ENCODE data around the gene IL23A. TPM values are rescaled to one million over a fixed set of nuclear protein-coding genes. Genes with fewer than 3 reads are reported as not detected.

IL23A gene
- total RNA-seq (2014; rRNA removed; shearing (Covaris generic); ENCODE audit: low replicate concordance): 5.9 and 8.1 TPM in 2 replicates

- Histone ChIP-seq H4K20me1 (ENCODE audit: insufficient read depth, low read depth, low read length) (no peaks in the 10 kb centered on the region), H3K27me3 (ENCODE audit: low read length) (no peaks in the 10 kb centered on the region), H2AFZ (ENCODE audit: low read length) (0 out of 2 replicates have a peak within 1 kb of the TSS, but pooled peaks have one; percentile 42), H3K4me3 (ENCODE audit: low read length) (no peak within 1 kb of the TSS), H3K36me3 (ENCODE audit: insufficient read depth, low read length) (no peaks in the 10 kb centered on the region), H3K4me2 (ENCODE audit: low read depth, low read length, poor library complexity, severe bottlenecking) (no peak within 1 kb of the TSS), H3K4me1 (ENCODE audit: low read length) (peaks cover 20% of the 10 kb centered on the region), H3K9me3 (ENCODE audit: low read length) (no peaks in the 10 kb centered on the region), H3K27ac (ENCODE audit: low read length) (no peak within 1 kb of the TSS), H3K79me2 (ENCODE audit: low read length) (peaks cover 4% of the 10 kb centered on the region; the same call in 1 of the 2 replicates), H3K9ac (ENCODE audit: low read length) (no peak within 1 kb of the TSS), H3K9me2 (replicated peaks; ENCODE audit: insufficient read depth, low read length) (no peaks in the 10 kb centered on the region)
- DNase-seq: no peak
Measured at GRCh38 chr12:56338308-56339157, at the start of gene IL23A. Gene IL23A, plus strand, starts transcription at chr12:56338884. Its CDS starts 161 bp downstream, at chr12:56339045.

- peaks cover 51% of the 10 kb centered on the region for H3K4me1 ChIP-seq (ENCODE audit: low read length)
- no peaks in the 10 kb centered on the region for H4K20me1 ChIP-seq (ENCODE audit: insufficient read depth, low read depth, low read length)
- H3K27me3 ChIP-seq (ENCODE audit: low read length): no peaks in the 10 kb centered on the region
Measured at GRCh38 chr12:56293795-56294194, 44.9 kb upstream of the IL23A start.

GRCh38 chr12:56296295-56296694 lies 42.4 kb upstream of the IL23A start:
- no peaks in the 10 kb centered on the region for H3K9me3 ChIP-seq (ENCODE audit: low read length)
- H3K27ac ChIP-seq (ENCODE audit: low read length): no peak overlapping the region
- no peak overlapping the region for H3K9ac ChIP-seq (ENCODE audit: low read length)
- H3K36me3 ChIP-seq (ENCODE audit: insufficient read depth, low read length): peaks cover 11% of the 10 kb centered on the region; the same call in 1 of the 2 replicates
- no peak for DNase-seq
- peaks cover 56% of the 10 kb centered on the region for H3K4me1 ChIP-seq (ENCODE audit: low read length)
- no peak overlapping the region for H2AFZ ChIP-seq (ENCODE audit: low read length)
- no peak overlapping the region for H3K4me3 ChIP-seq (ENCODE audit: low read length)
- H4K20me1 ChIP-seq (ENCODE audit: insufficient read depth, low read depth, low read length): no peaks in the 10 kb centered on the region
- H3K79me2 ChIP-seq (ENCODE audit: low read length): peaks cover 84% of the 10 kb centered on the region
- H3K4me2 ChIP-seq (ENCODE audit: low read depth, low read length, poor library complexity, severe bottlenecking): no peak overlapping the region
- no peaks in the 10 kb centered on the region for H3K27me3 ChIP-seq (ENCODE audit: low read length)
- H3K9me2 ChIP-seq (replicated peaks; ENCODE audit: insufficient read depth, low read length): no peaks in the 10 kb centered on the region

More at GRCh38 chr12:56293795-56294194, 44.9 kb upstream of the IL23A start:
- Histone ChIP-seq H3K36me3 (ENCODE audit: insufficient read depth, low read length) (peaks cover 11% of the 10 kb centered on the region; the same call in 1 of the 2 replicates), H3K27ac (ENCODE audit: low read length) (no peak overlapping the region), H3K79me2 (ENCODE audit: low read length) (peaks cover 94% of the 10 kb centered on the region), H3K9me2 (replicated peaks; ENCODE audit: insufficient read depth, low read length) (no peaks in the 10 kb centered on the region), H3K9me3 (ENCODE audit: low read length) (no peaks in the 10 kb centered on the region), H2AFZ (ENCODE audit: low read length) (no peak overlapping the region), H3K9ac (ENCODE audit: low read length) (no peak overlapping the region), H3K4me2 (ENCODE audit: low read depth, low read length, poor library complexity, severe bottlenecking) (no peak overlapping the region), H3K4me3 (ENCODE audit: low read length) (no peak overlapping the region)
- no peak for DNase-seq

DNA sequence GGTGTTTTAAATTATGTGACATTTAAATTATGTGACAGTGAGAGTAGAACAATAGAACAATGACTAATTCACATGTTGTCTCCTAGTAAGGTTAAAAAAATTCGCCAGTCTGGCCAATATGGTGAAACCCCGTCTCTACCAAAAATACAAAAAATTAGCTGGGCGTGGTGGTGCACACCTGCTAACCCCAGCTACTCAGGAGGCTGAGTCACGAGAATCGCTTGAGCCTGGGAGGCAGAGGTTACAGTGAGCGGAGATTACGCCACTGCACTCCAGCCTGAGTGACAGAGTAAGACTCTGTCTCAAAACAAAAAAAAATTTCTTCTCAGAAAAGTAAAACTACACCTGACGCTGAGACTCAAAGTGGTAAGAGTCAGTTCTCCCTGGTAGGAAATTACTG lies 41.3 kb upstream of the IL23A start:
- Histone ChIP-seq H3K27me3 (ENCODE audit: low read length) (no peaks in the 10 kb centered on the region), H3K79me2 (ENCODE audit: low read length) (peaks cover 80% of the 10 kb centered on the region), H3K4me1 (ENCODE audit: low read length) (peaks cover 57% of the 10 kb centered on the region), H4K20me1 (ENCODE audit: insufficient read depth, low read depth, low read length) (no peaks in the 10 kb centered on the region), H3K9me2 (replicated peaks; ENCODE audit: insufficient read depth, low read length) (no peaks in the 10 kb centered on the region), H3K4me3 (ENCODE audit: low read length) (no peak overlapping the region), H3K4me2 (ENCODE audit: low read depth, low read length, poor library complexity, severe bottlenecking) (peak overlapping the region; percentile 94), H2AFZ (ENCODE audit: low read length) (no peak overlapping the region), H3K9me3 (ENCODE audit: low read length) (no peaks in the 10 kb centered on the region), H3K9ac (ENCODE audit: low read length) (no peak overlapping the region), H3K27ac (ENCODE audit: low read length) (no peak overlapping the region), H3K36me3 (ENCODE audit: insufficient read depth, low read length) (peaks cover 11% of the 10 kb centered on the region; the same call in 1 of the 2 replicates)
- no peak for DNase-seq

DNA sequence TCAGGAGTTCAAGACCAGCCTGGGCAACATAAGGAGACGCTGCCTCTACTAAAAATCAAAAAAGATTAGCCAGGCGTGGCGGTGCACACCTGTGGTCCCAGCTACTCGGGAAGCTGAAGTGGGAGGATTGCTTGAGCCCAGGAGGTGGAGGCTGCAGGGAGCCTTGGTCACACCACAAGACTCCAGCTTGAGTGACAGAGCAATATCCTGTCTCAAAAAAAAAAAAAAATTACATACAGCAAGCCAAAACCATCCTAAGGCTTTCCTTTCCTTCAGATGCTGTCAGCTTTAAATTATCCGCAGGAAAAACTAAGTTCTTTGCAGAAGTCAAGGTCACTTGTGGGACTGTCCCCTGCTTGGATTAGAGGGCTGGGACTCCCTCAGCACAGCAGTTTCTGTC lies 39.9 kb upstream of the IL23A start:
- peaks cover 69% of the 10 kb centered on the region for H3K79me2 ChIP-seq (ENCODE audit: low read length)
- H3K4me2 ChIP-seq (ENCODE audit: low read depth, low read length, poor library complexity, severe bottlenecking): peak overlapping the region; percentile 94
- H3K9ac ChIP-seq (ENCODE audit: low read length): peak overlapping the region; percentile 84
- H3K4me1 ChIP-seq (ENCODE audit: low read length): peaks cover 64% of the 10 kb centered on the region
- H2AFZ ChIP-seq (ENCODE audit: low read length): no peak overlapping the region
- DNase-seq: no peak
- no peaks in the 10 kb centered on the region for H3K9me2 ChIP-seq (replicated peaks; ENCODE audit: insufficient read depth, low read length)
- peak overlapping the region; percentile 75 for H3K4me3 ChIP-seq (ENCODE audit: low read length)
- H3K36me3 ChIP-seq (ENCODE audit: insufficient read depth, low read length): peaks cover 11% of the 10 kb centered on the region; the same call in 1 of the 2 replicates
- no peaks in the 10 kb centered on the region for H3K9me3 ChIP-seq (ENCODE audit: low read length)
- H3K27me3 ChIP-seq (ENCODE audit: low read length): no peaks in the 10 kb centered on the region
- peak overlapping the region; percentile 56; the same call in 1 of the 2 replicates for H3K27ac ChIP-seq (ENCODE audit: low read length)
- no peaks in the 10 kb centered on the region for H4K20me1 ChIP-seq (ENCODE audit: insufficient read depth, low read depth, low read length)

DNA sequence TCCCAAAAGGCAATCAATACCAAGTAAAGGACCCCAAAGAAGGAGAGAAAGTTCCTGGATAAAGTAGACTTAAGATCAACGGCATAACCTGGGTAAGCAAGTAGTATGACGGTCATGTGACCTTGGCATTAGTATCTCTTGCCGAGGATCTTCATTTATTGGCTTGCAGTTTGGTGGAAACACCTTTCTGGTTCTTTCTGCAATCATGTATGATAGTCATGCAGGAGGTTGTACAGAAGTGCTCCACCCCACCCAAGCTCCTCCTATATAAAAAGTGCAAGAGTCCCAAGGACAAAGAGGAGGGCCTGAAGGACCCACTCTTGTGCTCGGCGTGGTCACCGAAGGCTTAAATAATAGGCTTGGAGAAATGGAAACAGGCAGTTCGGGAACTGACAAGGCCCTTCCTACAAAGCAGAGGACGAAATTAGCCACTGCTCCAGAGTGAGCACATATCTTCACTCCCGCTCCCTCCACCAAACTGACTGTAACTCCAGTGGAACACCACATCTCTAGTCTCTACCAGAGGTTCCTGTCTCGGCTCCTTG lies 39.3 kb upstream of the IL23A start:
- Histone ChIP-seq H3K9me3 (ENCODE audit: low read length) (no peaks in the 10 kb centered on the region), H3K9ac (ENCODE audit: low read length) (peak overlapping the region; percentile 84), H3K4me1 (ENCODE audit: low read length) (peaks cover 64% of the 10 kb centered on the region), H3K9me2 (replicated peaks; ENCODE audit: insufficient read depth, low read length) (no peaks in the 10 kb centered on the region), H2AFZ (ENCODE audit: low read length) (no peak overlapping the region), H3K79me2 (ENCODE audit: low read length) (peaks cover 63% of the 10 kb centered on the region), H3K27ac (ENCODE audit: low read length) (peak overlapping the region; percentile 56; the same call in 1 of the 2 replicates), H4K20me1 (ENCODE audit: insufficient read depth, low read depth, low read length) (no peaks in the 10 kb centered on the region), H3K4me2 (ENCODE audit: low read depth, low read length, poor library complexity, severe bottlenecking) (peak overlapping the region; percentile 94), H3K36me3 (ENCODE audit: insufficient read depth, low read length) (peaks cover 11% of the 10 kb centered on the region; the same call in 1 of the 2 replicates), H3K27me3 (ENCODE audit: low read length) (no peaks in the 10 kb centered on the region), H3K4me3 (ENCODE audit: low read length) (peak overlapping the region; percentile 75)
- DNase-seq: peak; percentile 77

GRCh38 chr12:56299853-56300643 lies 38.6 kb upstream of the IL23A start, which contains the start of gene CS:
Gene CS, minus strand, starts transcription at chr12:56300330. Its CDS starts 129 bp downstream, at chr12:56300201.
- H3K4me2 ChIP-seq (ENCODE audit: low read depth, low read length, poor library complexity, severe bottlenecking): peak within 1 kb of the TSS; percentile 98
- no peaks in the 10 kb centered on the region for H3K27me3 ChIP-seq (ENCODE audit: low read length)
- H3K36me3 ChIP-seq (ENCODE audit: insufficient read depth, low read length): peaks cover 11% of the 10 kb centered on the region; the same call in 1 of the 2 replicates
- DNase-seq: peak; percentile 99
- peaks cover 64% of the 10 kb centered on the region for H3K4me1 ChIP-seq (ENCODE audit: low read length)
- H2AFZ ChIP-seq (ENCODE audit: low read length): peak within 1 kb of the TSS; percentile 62
- peaks cover 56% of the 10 kb centered on the region for H3K79me2 ChIP-seq (ENCODE audit: low read length)
- H3K9me2 ChIP-seq (replicated peaks; ENCODE audit: insufficient read depth, low read length): no peaks in the 10 kb centered on the region
- H4K20me1 ChIP-seq (ENCODE audit: insufficient read depth, low read depth, low read length): no peaks in the 10 kb centered on the region
- peak within 1 kb of the TSS; percentile 75 for H3K4me3 ChIP-seq (ENCODE audit: low read length)
- peak within 1 kb of the TSS; percentile 84 for H3K9ac ChIP-seq (ENCODE audit: low read length)
- H3K27ac ChIP-seq (ENCODE audit: low read length): peak within 1 kb of the TSS; percentile 67
- H3K9me3 ChIP-seq (ENCODE audit: low read length): no peaks in the 10 kb centered on the region

All from Karpas-422 (cell line).